Activated CD8-positive, alpha-beta memory T cell treated with anti-CD3 and anti-CD28 coated beads for 24 hours (primary cell): ENCODE results near the gene SPTBN1.

Source experiments
- DNase-seq: peaks from one replicate; pipeline ENCODE4 v3.0.0-alpha.2; 2020

Gene SPTBN1

DNA sequence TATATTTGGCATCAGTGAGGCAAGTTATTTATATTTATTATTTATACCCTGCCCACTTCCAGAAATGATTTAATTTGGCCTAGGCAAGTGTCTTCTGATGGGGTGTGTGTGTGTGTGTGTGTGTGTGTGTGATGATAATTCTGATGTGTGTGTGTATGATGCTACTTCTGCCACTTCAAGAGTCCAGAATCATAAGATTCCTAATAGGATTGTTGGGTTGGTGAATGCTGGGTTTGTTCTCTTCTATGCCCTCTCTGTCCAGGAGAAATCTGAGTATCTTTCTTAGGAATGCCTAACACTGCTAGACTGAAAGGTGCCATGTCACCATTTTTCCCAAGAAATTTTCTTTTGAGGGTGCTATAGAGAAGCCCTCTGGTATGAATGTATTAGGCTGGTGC lies 122.5 kb downstream of the SPTBN1 start:
- no peak for DNase-seq

DNA sequence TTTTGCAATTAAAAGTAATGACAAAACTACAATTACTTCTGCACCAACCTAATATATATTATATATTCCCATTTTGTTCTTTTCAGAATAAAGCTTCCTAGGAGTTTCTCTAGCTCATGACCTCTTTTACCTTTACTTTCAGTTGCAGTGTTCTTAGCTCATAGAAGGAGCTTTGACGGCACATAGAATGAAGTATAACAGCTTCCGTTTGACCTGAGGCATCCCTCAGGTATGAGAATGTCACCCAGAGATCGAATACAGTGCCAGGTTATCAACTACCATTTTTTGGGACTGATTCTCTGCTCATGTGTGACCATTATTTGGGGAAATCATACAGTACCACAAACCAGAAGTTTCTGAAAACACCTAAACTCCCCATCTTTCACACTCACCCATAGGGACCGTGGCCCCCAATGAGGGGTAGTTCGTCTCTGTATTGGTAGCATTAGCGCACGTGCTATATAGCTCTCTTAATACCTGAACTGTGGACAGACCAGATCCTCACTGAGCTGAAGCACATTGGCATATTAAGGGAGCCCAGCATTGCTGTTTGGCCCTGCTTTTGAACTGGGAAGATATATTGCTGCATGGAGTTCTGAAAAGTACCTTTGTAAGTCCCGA lies 123.0 kb downstream of the SPTBN1 start:
- DNase-seq = no peak

DNA sequence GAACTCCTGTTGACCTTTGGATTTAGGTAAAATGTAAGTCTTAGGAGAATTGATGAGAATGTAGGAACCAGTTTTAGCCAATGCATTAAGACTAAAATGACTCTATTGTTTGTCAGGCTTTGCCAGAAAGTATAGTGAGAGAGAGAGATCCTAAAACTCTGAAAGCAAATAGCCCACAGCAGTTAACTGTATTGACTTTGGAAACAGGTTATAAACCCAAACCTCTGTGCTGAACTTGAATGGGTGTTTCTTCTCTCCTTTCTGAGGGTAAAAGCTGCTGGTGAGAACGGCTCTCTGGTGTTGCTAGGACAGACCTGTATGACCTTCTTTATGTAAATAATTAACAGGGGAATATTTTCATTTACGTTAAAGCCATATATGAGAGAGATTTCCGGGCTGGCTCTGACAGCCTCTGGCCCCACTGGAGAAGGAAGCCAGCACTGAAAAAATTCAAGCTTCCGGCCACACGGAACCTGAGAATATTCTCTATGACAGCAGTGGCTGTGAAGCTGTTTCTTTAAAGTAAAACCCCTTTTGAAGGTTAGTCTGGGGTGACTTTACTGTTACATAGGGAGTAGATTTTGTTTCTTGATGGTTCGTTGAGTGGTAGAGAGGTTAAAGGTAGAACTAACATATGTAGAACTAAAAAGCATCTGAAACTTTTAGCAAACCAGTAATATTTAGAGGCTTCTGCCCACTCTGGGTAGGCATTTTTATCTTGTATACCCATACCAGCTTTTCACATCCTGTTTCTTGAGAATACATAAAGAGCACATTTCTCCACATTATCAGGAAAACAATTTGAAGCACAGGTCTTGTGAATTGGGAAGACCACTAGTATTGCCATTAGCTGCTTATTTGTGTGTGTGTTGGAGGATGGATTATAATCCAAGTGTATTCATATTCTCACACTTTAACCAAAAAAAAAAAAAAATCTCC lies 123.8 kb downstream of the SPTBN1 start:
- no peak for DNase-seq

DNA sequence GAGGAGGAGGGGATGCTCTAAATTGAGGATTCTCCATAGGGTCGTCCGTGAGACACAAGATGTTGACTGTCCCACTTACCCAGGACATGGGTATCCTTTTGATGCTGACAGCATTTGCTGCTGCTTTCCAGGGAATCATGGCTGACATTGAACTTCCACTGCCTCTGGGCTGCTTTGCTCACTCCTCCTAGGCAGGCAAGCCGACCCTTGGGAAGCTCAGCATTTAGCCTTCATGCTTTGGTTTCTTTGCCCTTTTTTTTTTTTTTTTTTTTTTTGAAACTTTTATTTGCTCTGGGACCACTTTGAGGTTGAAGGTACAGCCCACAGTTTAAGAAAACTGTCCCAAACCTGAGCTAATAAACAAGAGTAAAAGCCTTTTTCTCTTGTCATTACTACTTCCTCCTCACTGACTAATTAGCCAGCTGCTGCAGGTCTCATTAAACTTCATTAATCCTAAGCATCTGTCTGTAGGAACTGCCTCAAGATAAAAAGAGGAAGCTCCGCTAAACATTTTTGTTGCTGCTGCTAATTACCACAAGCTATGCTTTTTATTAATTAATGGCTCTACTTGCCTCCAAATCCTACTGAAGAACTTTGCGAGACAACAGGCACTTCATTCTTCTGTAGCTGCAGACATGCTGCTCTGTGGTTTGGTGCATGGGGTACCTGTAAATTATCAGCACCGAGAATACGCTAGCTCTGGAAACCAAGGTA lies 125.4 kb downstream of the SPTBN1 start:
- DNase-seq = no peak

DNA sequence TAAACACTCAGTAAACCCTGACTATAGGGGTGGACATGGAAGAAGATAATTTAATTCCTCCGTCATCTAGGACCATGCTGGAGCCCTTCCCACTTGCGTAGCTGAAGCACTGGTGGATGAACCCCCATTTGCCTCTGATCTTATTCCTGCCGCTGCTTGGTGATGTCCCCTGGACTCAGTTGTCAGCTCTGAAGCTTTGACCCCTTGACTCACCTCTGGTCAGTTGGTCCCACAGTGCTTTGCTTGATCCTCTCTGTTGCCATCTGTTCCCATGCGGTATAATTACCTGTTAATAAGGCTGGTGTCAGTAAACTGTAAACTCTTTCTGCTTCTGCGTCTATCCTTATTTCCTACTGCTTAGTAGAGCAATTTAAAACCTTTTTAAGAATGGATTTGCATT lies 126.9 kb downstream of the SPTBN1 start:
- no peak for DNase-seq

DNA sequence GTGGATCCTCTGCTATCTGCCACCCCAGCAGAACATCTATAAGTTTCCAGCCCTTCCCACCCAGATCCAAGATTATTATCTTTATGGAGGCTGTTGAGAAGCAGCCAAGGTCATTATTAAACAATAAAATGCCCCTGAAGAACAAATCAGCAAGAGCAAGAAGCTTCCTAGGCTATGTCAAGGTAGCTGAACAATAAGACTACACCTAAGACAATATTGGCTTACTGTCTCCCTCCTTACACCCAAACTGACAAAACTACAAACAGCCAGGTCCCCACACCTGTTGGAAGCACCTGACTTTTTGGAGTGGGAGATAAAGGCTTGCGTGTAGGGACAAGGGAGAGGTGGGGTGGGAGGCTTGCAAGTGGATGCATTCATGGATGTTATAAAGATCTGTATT lies 128.5 kb downstream of the SPTBN1 start:
- DNase-seq = no peak

DNA sequence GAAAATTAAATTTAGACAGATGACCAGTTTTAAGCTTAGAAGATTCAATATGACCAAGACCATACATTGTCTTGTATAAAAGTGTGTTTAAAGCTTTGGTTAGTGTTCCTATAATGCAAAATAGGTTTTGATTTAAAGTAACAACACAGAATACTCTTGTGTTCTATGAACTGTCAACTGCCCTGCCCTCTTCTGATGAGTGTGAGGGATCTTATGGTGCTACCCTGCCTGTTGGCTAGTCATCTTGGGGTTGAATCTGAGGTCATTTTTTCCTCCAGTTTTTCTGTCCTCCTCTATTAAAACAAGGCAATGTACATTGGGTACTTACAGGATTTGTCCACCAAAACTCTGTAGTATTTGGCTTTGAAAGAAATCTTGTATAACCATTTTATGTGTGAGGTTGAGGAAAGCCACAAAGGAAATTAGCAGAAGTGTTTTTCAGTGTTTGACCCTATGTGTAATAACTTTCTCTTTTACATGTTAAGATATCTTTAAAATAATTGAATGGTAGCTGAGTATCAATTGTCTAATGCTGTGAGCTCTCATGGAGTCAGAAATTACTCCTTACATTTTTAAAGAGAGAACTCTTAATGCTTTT lies 129.1 kb downstream of the SPTBN1 start:
- DNase-seq = no peak

DNA sequence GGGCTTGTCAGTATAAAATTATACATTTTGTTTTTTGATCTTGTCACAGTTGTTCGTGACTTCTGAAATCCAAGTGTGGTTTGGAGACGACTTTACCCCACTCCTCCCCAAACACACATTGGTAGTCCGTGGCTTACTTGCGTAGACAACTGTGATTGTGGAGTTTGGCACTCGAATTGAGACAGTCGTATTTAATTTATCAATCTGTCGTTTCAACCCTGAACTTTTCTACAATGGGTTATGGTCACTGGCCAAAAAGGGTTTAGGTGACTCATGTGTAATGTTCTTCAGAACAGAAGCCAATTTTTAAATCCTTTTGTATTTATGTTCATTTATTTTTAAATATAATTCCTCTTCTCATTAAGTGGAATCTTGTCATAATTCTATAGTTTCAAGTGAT lies 129.9 kb downstream of the SPTBN1 start:
- DNase-seq = no peak

DNA sequence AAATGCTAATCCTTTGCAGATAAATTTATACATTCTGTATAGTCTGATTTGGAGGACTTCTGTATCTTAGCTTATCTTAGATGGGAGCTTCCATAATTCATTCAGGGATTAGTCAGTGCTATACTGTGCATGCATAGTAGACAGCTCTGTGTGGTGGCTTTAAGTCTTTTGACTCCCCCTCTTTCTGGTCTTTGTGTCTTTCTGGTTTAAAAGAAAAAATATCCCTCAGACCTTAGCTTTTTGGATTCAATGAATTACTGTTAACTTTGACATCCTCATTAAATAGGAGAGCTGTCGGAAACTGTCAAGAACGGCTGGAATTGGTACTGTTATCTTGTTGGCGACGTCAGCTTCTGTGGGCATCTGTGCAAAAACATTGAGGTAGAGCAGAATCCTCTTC lies 130.4 kb downstream of the SPTBN1 start:
- no peak for DNase-seq

DNA sequence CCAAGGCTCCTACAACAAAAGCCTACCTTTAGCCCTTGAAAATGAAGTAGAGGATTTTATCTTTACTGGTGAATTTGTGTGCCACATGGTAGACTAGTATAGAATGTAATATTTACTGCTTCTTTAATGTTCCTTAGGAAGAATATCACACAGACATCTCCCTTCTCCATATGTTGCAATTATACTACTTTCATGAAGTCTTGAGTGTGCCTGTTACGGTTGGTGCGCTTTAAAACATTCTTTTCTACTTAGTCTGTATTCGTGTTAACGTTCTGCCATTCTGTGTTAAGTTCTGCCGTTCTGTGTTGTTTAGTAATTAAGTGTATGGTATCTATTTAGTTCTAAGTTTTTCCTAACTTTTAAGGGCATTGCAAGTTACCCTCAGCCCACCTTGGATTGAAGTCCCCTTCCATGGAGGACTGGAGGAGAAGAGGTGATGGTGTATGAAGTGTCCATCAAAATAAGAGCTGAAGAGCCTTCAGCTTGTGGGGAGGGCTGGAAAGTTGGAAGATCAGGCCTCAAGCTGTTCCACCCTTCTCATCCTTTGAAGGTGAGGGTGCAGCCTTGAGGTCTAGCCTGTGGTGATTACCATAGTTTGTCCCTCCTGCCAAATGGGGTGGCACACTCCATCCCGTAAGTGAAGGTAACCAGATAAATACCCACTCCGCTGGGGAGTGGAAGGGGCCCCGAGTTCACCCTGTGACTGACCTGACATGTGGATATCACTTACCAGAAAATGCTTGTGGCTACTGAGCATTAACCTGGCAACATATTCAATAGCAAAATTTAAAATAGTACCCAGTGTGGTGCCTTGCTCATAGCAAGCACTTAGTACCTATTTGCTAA lies 131.3 kb downstream of the SPTBN1 start:
- no peak for DNase-seq

DNA sequence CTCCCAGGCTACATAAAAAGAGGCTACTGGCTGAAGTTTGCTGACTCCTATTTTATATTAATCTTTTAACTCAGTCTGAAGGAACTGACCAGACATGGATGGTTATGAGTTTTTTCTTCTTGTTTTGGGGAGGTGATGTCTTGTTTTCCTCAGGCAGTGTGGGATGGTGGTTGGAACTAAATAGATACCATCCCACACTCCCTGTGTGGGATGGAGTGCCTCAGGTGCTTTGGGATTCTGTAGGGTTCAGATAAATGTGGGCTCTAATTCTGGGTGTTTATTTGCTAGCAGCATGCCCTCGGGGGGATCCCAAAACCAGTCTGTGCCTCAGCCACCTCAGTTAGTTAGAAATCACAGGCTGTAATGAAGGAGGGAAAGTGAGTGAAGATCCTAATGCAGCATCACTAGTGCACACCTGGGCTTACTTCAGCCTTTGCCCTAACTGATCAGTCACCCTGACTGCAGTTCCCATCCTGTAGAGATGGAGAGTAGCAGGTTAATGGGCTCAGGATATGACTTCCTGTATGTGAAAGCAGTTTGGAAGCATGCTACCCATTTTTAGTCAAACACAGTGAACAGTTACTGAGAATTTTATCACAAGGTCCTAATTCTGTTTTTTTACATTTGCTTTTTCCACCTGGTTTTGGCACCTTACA lies 132.2 kb downstream of the SPTBN1 start:
- DNase-seq = no peak

DNA sequence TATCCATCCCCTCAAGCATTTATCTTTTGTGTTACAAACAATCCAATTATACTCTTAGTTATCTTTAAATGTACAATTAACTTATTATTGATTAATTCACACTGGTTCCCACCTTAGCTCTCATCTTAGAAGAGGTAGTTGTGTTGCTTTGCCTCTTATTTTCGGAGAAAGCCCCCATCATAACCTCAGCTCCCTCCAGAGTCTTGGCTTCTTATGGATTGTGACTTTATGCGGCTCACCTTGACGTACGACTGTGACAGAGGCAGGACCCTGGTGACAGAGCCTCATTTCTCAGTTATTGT lies 132.9 kb downstream of the SPTBN1 start:
- no peak for DNase-seq

DNA sequence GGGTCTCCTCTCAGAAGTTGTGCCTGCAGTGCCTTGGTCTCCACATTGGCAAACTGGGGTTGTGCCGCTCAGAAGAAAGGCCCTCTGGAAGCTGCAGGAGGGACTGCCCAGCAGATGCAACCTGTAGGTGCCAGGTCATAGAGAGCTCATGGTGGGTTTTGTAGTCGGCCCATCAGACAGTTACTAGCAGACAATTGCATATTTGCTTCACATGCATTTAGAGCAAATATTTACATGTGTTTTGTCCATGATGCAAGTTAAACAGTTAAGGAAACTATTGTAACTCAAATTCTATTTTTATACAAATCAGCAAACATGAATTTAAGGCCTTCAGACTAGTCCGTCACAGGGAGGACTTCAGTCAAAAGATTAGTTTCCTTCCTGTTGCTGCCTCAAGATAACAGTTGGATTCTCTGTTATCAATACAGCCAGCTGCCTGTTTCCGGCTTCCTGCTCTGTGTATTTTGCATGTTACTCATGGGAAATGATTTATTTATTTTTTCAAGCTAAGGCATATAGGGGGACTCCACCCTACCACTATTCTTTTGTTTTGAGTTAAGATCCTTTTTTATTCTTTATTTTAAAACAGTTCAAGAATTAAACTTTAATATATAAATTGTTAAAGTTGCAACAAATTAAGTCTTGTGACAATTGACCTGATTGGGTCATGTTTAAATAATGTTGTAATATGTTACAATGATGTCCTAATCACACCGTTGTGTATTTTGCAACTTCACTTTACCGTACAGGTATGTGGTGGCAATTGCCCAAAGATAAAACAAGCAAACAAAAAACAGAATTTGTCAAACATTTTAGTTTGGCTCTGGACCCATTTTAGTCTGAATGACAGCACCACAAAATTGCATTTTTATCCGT lies 133.5 kb downstream of the SPTBN1 start:
- DNase-seq = no peak

DNA sequence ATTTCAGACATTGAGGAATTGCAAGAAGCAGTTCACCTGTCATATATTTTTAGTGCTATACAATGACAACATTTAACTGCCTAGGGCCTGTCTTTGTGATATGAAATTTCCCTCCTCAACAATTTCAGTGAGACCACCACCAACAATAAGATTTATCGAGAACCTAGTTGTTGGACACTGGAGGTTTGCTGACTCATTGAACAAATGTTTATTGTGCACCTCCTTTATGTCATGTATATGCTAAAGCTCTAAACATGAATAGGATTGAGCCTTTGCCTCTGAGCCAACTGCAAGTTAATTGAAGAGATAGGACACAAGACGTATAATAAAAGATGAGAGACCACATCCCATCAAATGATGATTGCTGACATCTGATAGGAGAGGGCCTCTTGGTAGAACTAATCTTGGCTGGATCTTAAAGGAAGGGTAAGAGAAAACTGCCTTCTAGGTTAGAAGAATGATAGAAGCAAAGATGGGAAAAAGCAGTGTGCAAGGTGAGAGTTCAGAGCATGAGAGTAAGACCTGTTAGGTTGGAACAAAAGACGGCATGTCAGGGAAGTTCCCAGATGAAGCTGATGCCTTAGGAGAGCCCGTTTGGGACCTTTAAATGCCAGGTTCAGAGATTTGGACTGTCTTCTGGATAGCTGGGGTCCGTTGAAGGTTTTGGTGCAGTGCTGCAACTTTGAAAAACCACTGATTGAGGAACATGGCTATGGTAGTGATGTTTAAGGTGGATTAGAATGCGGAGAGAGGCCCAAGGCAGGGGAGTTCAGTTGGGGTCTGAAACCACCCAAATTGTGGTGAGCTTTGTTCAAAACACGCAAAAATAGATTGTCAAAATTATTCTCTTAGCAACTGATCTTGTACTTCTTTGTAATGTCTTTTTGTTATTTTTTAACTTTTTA lies 134.3 kb downstream of the SPTBN1 start:
- no peak for DNase-seq

DNA sequence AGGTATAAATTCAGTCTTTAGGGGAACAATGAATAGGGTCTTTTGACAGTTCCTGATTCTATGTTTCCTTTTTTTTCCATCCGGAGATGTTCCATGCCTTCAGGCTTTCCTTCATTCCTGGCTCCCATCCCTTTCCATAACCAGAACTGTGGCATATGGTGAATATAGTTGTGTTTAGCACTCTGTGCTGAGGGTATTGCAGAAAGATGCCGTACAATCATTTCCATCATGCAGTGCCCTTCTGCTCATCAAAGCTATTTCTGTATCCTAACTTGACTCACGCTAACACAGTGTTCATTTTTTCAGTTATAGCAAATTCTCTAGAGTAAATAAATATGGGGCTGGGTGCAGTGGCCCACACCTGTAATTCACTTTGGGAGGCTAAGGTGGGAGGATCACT lies 135.4 kb downstream of the SPTBN1 start:
- DNase-seq = no peak

DNA sequence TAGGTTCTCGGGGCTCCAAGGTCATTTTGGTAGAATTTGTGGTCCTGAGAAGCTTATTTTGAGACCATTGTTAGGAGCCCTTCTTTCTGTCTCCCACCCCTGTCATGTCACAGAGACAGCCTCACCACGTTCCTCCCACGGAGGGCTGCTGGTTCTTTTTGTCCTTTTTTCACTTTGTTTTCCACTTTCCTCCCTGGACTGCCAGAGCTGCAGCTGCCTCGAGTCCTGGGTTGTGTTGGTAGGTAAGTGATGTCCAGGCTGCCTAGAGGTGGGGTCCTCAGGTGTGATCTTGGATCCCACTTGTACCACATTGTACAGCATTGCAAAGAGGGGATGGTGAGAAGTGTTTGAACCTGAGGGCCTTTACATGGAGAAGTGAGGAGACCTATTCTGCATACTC lies 137.1 kb downstream of the SPTBN1 start:
- no peak for DNase-seq

DNA sequence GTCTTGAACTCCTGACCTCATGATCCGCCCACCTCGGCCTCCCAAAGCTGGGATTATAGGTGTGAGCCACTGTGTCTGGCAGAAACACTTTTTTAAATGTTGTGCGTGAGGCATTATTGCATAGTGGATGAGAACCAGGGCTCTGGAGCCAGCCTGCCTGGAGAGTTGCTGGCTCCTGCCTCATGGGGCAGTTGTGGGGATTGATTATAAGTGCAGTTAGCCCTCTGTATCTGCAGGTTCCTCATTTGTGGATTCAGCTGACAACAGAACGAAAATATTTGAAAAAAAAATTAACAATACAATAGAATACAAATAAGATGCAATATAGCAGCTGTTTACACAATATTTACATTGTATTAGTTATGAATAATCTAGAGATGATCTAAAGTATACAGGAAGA lies 137.9 kb downstream of the SPTBN1 start:
- no peak for DNase-seq

DNA sequence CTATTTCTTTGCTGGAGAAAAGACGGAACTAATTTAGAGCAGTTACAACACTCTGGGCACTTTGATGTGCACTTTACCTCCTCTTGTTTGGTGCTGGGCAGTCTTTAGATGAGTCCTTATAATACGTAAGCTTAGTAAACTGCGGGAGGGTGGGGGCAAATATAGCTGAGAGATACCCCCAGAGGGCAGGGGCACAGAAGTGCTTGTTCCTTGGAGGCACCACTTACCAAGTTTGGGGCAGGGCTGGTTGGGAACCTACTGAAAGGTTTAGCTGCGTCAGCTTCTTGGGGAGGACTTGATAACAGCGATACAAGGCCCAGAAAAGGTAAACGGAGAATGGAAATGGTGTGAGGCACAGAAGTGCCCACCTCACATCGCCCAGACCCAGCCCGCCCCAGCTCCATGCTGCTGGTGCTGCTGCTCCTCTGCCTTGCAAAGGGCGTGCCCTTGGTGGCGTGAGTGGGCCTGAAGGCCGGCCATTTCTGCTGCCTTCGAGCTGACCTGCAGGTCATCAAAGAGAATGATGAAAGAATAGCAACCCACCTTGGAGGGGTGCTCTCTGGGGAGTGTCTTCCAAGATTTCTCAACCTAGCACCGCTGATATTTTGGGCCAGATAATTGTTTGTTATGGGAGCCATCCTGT lies 139.2 kb downstream of the SPTBN1 start:
- DNase-seq = no peak
